Measurements from ENCODE around the gene TLR2.
A peak's percentile ranks its signal among the peaks of the same experiment; 100 is the strongest.

Gene TLR2, protein sequence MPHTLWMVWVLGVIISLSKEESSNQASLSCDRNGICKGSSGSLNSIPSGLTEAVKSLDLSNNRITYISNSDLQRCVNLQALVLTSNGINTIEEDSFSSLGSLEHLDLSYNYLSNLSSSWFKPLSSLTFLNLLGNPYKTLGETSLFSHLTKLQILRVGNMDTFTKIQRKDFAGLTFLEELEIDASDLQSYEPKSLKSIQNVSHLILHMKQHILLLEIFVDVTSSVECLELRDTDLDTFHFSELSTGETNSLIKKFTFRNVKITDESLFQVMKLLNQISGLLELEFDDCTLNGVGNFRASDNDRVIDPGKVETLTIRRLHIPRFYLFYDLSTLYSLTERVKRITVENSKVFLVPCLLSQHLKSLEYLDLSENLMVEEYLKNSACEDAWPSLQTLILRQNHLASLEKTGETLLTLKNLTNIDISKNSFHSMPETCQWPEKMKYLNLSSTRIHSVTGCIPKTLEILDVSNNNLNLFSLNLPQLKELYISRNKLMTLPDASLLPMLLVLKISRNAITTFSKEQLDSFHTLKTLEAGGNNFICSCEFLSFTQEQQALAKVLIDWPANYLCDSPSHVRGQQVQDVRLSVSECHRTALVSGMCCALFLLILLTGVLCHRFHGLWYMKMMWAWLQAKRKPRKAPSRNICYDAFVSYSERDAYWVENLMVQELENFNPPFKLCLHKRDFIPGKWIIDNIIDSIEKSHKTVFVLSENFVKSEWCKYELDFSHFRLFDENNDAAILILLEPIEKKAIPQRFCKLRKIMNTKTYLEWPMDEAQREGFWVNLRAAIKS

DNA sequence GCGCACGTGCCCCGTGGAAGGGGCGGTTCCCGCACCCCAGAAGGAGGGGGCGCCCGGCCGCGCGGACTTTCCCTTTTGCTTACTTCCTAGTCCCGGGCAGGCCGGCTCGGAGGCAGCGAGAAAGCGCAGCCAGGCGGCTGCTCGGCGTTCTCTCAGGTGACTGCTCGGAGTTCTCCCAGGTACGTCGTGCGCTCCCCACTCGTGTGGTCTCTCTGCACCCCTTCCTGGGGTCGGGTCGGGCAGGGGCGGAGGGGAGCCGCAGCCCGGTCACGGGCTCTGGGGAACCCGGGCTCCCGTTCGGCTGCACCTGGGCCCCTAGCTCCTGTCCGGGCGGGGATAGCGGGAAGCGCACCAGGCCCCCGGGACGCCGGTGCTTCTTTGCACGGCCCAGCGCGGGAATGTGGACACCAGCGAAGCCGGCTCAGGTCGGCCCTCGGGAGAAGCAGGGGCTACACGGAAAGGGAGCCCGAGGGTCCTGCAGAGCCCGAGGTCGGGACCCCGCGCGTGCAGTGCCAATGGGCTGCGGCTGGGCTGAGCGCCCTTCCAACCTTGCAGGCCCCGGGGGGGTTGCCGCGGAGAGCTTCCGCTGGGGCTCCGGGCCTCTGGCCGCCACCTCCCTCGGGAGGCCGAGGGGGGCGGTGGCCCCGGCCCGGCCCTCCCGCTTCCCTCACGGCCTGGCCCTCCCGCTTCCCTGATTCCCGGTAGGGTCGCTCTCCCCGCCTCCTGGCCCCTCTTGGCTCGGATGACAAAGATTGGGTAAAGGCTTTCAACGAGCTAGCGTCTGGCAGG lies at the start of gene TLR2:
Gene TLR2 (plus strand): TSS at position 99 of the 789 bp plus-strand sequence. CDS start 18,628 bp downstream, outside the sequence.
- peak within 1 kb of the TSS; percentile 50 for H3K4me3 ChIP-seq (ENCODE audit: low read depth, low read length, poor library complexity, severe bottlenecking)
- H3K4me1 ChIP-seq (ENCODE audit: insufficient read depth, low read length, severe bottlenecking) = peaks cover 9% of the 10 kb centered on the region
- H3K79me2 ChIP-seq (ENCODE audit: insufficient read depth, low read length) = no peaks in the 10 kb centered on the region
- no peak within 1 kb of the TSS; the same call in 1 of the 2 replicates for H3K9ac ChIP-seq (ENCODE audit: low read length)
- no peak within 1 kb of the TSS for H3K27ac ChIP-seq (ENCODE audit: low read depth, low read length, poor library complexity, severe bottlenecking)
- peaks cover 5% of the 10 kb centered on the region; the same call in 1 of the 2 replicates for H3K27me3 ChIP-seq (ENCODE audit: insufficient read depth, low read length)
- no peaks in the 10 kb centered on the region; the same call in 1 of the 2 replicates for H3K36me3 ChIP-seq (ENCODE audit: insufficient read depth, low read length)
- peak within 1 kb of the TSS; percentile 68 for H3K4me2 ChIP-seq (ENCODE audit: low read length)
- no peaks in the 10 kb centered on the region for H3K9me2 ChIP-seq (ENCODE audit: low read depth, low read length)
- no peak within 1 kb of the TSS for H2AFZ ChIP-seq (ENCODE audit: low read length)
- no peak for TF ChIP-seq EZH2 (IDR thresholded peaks at IDR 0.05; ENCODE audit: borderline replicate concordance, low read length)
- no peak for TF ChIP-seq CTCF (IDR thresholded peaks at IDR 0.05; ENCODE audit: low read length)
- 0 out of 2 replicates have a peak, but pooled peaks cover 2% of the 10 kb centered on the region for H3K9me3 ChIP-seq (ENCODE audit: low read length)
- no peaks in the 10 kb centered on the region for H4K20me1 ChIP-seq (ENCODE audit: insufficient read depth, low read length)
- no peaks in the 10 kb centered on the region for H3F3A ChIP-seq (ENCODE audit: insufficient read depth, low read length)

DNA sequence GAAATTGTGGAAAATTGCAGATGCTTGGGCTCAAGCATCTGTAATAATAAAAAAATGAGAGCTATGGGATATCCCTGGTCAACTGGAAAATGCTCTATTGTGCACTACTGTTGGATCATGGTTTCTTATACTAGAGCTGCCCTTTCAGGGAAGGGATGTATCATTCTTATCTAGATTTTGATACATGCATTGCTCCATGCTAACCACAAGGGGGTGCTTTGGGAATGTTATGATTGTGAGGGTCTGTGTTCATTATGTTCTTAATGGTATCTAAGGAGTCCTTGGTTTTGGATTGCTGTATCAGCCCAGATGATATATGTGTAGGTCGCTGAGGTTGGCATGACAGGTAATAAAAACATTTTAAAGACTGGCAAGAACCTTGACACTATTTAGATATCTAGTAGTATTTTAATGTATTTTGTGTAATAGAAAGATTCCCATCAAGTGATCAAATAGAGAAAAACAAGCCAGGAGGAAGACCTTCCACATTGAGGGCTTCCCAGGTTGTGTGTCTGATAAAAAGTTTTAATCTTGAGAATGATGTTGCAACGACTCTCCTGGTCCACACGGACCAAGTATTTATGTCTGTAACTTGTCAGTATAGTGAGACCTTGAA lies 49.2 kb upstream of the TLR2 start:
- no peak overlapping the region for H3K4me3 ChIP-seq (ENCODE audit: low read depth, low read length, poor library complexity, severe bottlenecking)
- TF ChIP-seq CTCF (IDR thresholded peaks at IDR 0.05; ENCODE audit: low read length) = peak; percentile 57
- TF ChIP-seq EZH2 (IDR thresholded peaks at IDR 0.05; ENCODE audit: borderline replicate concordance, low read length) = no peak
- H3F3A ChIP-seq (ENCODE audit: insufficient read depth, low read length) = peaks cover 23% of the 10 kb centered on the region; the same call in 1 of the 2 replicates
- H3K79me2 ChIP-seq (ENCODE audit: insufficient read depth, low read length) = no peaks in the 10 kb centered on the region
- H3K9me2 ChIP-seq (ENCODE audit: low read depth, low read length) = no peaks in the 10 kb centered on the region
- H2AFZ ChIP-seq (ENCODE audit: low read length) = no peak overlapping the region
- no peak overlapping the region for H3K9ac ChIP-seq (ENCODE audit: low read length)
- no peaks in the 10 kb centered on the region for H4K20me1 ChIP-seq (ENCODE audit: insufficient read depth, low read length)
- H3K27me3 ChIP-seq (ENCODE audit: insufficient read depth, low read length) = no peaks in the 10 kb centered on the region
- H3K36me3 ChIP-seq (ENCODE audit: insufficient read depth, low read length) = peaks cover 84% of the 10 kb centered on the region
- no peak overlapping the region for H3K4me2 ChIP-seq (ENCODE audit: low read length)
- peaks cover 11% of the 10 kb centered on the region for H3K4me1 ChIP-seq (ENCODE audit: insufficient read depth, low read length, severe bottlenecking)
- no peak overlapping the region for H3K27ac ChIP-seq (ENCODE audit: low read depth, low read length, poor library complexity, severe bottlenecking)
- no peaks in the 10 kb centered on the region for H3K9me3 ChIP-seq (ENCODE audit: low read length)

DNA sequence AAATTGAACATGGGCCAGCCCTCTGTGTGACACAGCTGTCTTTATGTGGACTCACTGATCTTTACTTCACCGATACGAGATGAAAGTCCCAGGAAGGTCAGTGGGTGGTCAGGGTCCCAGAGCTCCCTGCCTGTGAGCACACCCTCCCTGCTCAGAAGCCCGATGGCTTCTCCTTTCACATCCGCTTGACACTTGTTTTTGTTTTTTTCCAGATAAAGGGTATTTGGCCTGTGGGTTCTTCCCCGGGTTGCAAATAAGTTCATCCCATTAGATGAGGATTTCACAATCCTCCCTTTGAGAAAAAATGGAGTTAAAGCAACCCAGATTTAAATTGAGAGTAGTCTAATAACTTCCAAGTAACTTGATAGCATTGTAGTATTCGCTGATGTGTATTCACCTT lies 48.2 kb upstream of the TLR2 start:
- peaks cover 74% of the 10 kb centered on the region for H3K36me3 ChIP-seq (ENCODE audit: insufficient read depth, low read length)
- H3K9me2 ChIP-seq (ENCODE audit: low read depth, low read length) = no peaks in the 10 kb centered on the region
- H3F3A ChIP-seq (ENCODE audit: insufficient read depth, low read length) = peaks cover 23% of the 10 kb centered on the region; the same call in 1 of the 2 replicates
- H3K79me2 ChIP-seq (ENCODE audit: insufficient read depth, low read length) = no peaks in the 10 kb centered on the region
- no peak overlapping the region for H3K4me2 ChIP-seq (ENCODE audit: low read length)
- TF ChIP-seq CTCF (IDR thresholded peaks at IDR 0.05; ENCODE audit: low read length) = no peak
- H3K27me3 ChIP-seq (ENCODE audit: insufficient read depth, low read length) = no peaks in the 10 kb centered on the region
- no peaks in the 10 kb centered on the region for H3K9me3 ChIP-seq (ENCODE audit: low read length)
- no peak overlapping the region for H3K9ac ChIP-seq (ENCODE audit: low read length)
- H2AFZ ChIP-seq (ENCODE audit: low read length) = no peak overlapping the region
- no peak overlapping the region for H3K4me3 ChIP-seq (ENCODE audit: low read depth, low read length, poor library complexity, severe bottlenecking)
- H3K4me1 ChIP-seq (ENCODE audit: insufficient read depth, low read length, severe bottlenecking) = peaks cover 21% of the 10 kb centered on the region
- H3K27ac ChIP-seq (ENCODE audit: low read depth, low read length, poor library complexity, severe bottlenecking) = peak overlapping the region; percentile 10
- H4K20me1 ChIP-seq (ENCODE audit: insufficient read depth, low read length) = no peaks in the 10 kb centered on the region
